GM21825 (cell line): ENCODE data around the gene WWC1.
"Not testable (repeated sequence)": the region's sequence is repeated elsewhere in the genome, so short reads cannot be mapped to it uniquely, and the experiment has no call there.

Experiments used
- ATAC-seq: cut with Tn5 transposase; IDR thresholded peaks from one replicate; pipeline ENCODE4 v1.9.1; 2021; ENCODE audit warnings: mild to moderate bottlenecking, moderate library complexity; ENCODE audit not compliant: unreplicated experiment

Gene WWC1

GRCh38 chr5:168434001-168434400 is 142.6 kb downstream of the WWC1 start:
- no peak for ATAC-seq

DNA sequence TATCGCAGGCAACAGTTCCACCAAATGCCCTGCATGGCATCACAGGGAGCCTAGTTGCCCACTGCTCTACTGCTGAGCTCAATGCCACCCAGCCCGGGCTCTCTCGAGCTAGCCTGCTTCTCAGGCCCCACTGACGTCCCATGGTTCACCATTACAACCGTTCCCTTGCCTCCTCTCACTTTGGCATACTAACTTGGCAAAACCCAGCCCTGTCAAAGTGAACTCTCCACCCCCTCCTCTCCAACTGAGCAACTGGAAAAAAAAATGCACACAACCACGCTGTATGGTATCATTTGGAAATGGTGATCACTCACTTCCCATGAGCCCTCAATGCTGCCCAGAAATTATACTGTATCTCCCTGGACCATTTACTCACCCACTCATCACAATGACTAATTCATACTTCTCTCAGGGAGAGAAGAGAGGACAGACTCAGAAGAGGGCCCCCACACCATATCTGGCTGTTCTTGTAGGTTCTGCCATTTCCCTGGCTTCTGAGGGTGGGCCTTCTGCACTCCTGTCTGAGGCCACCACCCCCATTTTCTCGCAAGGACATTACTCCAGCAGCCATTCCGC is 143.4 kb downstream of the WWC1 start:
- ATAC-seq: no peak

DNA sequence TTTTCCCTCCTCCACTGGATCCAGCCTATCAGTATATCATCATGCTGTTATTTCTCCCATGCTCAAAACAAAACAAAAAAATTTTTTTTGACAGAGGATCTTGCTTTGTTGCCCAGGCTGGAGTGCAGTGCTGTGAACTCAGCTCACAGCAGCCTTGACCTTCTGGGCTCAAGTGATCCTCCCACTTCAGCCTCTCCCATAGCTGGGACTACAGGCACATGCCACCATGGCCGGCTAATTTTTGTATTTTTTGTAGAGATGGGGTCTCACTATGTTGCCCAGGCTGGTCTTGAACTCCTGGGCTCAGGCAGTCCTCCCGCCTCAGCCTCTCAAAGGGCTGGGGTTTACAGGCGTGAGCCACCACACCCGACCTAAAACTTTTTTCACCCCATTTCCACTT is 143.9 kb downstream of the WWC1 start:
- not testable (repeated sequence) for ATAC-seq

- no peak for ATAC-seq
These were observed 146.9 kb downstream of the WWC1 start for GRCh38 chr5:168438349-168438748.

GRCh38 chr5:168443533-168443932 is 152.1 kb downstream of the WWC1 start:
- no peak for ATAC-seq

DNA sequence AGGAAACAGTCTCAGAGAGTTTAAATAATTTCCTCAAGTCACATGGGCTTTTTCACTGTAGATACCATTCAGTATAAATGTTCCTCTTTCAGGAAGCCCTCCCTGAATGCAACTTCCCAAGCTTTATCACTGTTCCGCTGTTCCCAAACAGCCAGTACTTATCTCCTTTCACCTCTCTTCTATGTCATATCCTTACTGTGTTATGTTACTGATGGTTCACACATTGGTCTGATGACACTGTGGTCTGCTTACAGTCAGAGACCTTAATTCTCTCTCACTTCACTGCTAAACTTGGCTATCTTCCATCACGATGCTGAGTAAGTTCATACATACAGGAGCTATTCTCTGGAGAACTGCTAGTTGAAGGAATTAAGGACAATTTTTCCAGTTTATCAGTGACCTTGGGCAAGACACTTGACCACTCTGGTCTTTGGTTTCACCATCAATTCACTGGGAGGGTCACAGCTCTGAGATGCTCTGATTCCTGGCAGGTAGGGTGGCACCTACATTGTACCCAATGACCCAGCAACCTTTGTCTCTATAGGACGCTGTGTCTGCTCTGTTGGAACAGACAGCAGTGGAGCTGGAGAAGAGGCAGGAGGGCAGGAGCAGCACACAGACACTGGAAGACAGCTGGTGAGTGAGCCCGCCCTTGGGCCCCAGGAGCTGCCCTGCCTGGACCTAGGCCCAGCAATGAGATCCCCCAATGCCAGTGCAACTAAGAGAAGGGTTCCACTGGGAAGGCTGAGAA is 152.7 kb downstream of the WWC1 start:
- ATAC-seq: no peak

DNA sequence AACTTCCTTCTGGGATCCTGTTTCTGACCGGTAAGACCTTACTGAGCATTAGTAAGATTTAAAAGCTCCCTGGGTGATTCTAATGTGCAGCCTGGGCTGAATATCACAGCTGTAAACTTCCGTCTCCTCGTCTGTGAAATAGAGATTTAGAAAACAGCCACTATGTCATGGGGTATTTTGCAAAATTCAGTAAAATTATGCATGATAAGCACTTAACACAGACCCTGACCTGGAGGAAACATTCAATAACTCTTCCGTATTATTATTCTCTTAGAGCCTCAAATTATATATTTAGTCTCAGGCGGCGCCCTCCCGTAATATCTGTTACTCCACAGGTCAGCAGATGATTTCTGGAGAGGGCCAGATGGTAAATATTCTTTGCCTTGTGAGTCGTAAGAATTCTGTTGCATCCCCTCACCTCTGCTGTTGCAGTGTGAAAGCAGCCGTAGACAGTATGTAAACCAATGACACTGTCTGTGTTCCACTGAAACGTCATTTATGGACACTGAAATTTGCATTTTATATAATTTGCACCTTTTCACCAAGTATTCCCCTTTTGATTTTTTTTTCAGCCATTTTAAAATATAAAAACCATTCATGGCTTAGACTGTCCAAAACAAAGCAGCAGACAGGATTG is 155.7 kb downstream of the WWC1 start:
- ATAC-seq: no peak

DNA sequence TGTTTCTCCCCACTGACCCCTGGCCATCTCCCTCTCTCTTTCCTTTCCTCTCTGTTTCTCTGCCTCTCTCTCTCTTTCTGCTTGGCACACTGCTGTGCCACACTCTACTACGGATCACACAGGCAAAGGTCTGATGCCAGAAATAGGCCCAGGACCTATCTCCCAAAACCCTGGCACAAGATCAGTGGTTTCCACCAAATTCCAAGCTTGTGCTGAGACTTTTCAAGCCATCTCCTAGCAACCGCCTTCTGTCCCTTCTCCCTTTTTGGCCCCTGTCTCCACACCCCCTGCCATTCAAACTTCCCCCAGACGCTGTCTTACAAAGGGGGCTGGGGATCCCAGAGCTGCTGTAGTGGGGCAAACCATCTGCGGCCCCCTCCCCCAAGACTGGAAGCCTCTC is 156.4 kb downstream of the WWC1 start:
- no peak for ATAC-seq

GRCh38 chr5:168449166-168449565 is 157.7 kb downstream of the WWC1 start:
- no peak for ATAC-seq

DNA sequence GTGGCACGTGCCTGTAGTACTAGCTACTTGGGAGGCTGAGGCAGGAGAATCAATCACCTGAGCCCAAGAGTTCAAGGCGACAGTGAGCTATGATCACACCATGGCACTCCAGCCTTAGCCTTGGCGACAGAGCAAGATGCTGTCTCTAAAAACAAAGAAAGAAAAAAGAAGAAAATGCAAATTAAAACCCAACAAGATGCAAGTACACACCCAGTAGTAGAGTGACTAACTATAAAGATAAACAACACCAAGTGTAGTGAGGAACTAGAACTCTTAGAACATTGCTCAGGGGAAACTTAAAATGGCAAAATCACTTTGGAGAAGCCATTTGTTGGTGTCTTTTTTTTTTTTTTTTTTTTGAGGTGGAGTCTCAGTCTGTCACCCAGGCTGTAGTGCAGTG is 160.1 kb downstream of the WWC1 start:
- ATAC-seq: no peak

- no peak for ATAC-seq
These were observed 163.8 kb downstream of the WWC1 start for GRCh38 chr5:168455201-168455600.

DNA sequence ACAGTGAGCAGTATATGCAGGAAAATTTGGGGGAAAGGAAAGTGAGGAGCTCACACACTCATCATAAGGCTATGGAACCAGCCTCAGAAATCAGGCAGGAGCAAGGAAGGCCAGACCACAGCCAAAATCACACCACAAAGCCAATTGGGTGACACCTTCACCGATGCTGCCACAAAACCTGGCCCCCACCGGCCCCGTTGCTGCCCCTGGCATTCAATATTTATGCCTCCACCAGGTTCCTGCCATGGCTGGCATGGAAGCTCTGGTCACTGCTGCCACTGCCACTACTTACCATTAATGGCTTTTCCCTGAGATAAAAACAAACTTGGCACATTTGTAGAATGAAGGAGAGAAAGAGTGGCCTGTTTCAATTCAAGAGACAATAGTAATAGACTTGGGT is 166.1 kb downstream of the WWC1 start:
- no peak for ATAC-seq

GRCh38 chr5:168460606-168461005 is 169.2 kb downstream of the WWC1 start:
- ATAC-seq: no peak

DNA sequence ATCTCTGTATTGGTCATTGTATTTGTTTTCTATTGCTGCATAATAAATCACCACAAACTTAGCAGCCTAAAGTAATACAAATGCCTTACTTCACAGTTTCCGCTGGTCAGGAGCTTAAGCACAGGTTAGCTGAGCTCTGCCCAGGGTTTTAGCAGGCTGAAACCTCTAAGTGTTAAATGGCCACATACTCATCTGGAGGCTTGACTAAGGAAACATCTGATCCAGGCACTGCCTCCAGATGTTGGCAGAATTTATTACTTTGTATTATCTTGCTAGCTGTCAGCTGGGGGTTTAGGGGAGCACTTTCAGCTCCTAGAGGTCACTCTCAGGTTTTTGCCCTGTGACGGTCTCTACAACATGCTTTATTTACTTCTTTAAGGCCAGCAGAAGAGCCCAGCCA is 171.6 kb downstream of the WWC1 start:
- ATAC-seq: no peak

DNA sequence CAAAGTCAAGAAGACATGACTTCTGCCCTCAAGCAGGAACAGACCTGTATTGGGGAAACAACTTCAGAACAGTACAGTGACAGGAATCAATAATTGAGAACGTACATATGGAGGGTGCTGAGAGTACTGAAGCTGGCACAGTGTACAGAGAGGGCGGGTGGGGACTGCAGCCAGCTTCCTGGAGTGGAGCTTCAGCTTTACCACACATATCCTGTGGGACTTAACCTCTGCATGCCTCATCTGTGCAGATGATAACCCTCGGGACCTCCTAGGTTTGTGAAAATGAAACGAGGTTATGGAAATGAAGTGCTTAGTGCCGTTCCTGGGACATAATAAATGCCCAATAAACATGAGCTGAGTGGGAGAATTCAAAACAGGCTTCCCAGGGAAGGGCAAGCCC is 172.8 kb downstream of the WWC1 start:
- no peak for ATAC-seq

- no peak for ATAC-seq
These were observed 173.2 kb downstream of the WWC1 start for GRCh38 chr5:168464641-168465040.

DNA sequence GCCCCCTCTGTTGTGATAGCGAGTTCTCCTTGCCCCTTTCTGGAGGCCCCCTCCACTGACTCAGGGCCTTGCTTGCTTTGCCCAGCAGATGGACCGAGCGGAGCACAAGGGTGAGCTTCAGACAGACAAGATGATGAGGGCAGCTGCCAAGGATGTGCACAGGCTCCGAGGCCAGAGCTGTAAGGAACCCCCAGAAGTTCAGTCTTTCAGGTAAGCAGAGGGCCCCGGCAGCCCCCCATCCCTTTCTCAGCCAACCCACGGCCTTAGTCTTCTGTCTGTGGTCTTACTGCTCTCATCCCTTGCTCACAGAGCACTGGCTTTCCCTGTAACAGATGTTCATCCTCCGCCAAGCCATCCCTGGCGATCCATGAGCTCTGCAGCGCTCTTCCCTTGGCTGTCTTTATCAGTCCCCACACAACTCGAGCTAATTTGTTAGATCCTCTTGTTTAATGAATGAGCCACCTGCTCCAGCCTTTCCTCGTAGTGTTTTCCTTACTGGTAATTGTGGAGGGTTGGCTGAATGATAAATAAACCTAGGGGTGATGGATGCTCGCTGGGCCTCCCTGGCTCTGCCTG is 176.4 kb downstream of the WWC1 start:
- ATAC-seq: no peak

GRCh38 chr5:168468836-168469235 is 177.4 kb downstream of the WWC1 start:
- no peak for ATAC-seq

GRCh38 chr5:168469816-168470215 is 178.4 kb downstream of the WWC1 start:
- no peak for ATAC-seq

DNA sequence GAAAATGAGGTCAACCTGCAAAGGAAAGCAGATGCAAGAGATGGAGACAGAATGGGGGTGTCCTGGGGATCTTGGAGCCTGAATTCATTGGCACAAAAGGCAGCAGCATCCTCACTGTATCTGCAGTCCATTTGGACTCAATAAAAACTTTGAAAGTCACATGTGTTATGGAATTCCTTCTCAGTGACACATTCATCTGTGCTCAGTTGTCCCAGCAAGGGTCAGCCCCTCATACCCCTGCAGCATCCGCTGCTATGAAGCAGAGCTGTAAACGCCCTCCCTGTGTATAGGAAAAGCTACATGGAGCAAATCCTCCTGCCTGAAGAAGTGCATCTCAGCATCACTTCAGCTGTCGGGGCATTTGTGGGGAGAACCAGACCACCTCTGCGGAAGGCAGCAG is 180.3 kb downstream of the WWC1 start:
- no peak for ATAC-seq

DNA sequence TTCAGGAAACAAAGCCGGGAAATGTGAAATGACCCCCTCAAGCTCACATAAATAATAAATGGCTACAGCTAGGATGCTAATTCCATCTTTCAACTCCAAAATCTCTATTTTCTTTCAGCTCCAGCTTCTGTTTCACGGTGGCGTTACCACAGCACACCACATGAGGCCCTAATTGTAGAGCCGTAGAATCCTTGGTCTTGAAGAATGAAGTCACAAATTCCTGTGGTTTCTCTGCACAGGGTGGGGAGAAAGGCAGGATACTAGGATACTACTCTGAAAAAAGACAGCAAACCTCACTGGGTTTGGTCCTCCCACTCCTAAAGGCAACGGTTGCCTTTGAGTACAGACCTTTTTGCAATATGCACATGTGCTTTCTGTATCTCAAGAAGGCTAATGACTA is 180.9 kb downstream of the WWC1 start:
- no peak for ATAC-seq

- no peak for ATAC-seq
These were observed 182.9 kb downstream of the WWC1 start for GRCh38 chr5:168474319-168474718.
